Neural progenitor cell (in vitro differentiated cells): ENCODE data around the gene STXBP5.

Experiments
- CTCF ChIP-seq: fragments of 200-600 bp; sonication (generic); IDR thresholded peaks from 2 replicates; pipeline ENCODE4 v1.5.1; 2017; ENCODE audit warnings: antibody characterized with exemption, mild to moderate bottlenecking
- EZH2 ChIP-seq: fragments of 200-600 bp; sonication (generic); IDR thresholded peaks from 2 replicates; pipeline ENCODE4 v1.6.1; 2017; ENCODE audit warnings: antibody characterized with exemption, mild to moderate bottlenecking, moderate library complexity

DNA sequence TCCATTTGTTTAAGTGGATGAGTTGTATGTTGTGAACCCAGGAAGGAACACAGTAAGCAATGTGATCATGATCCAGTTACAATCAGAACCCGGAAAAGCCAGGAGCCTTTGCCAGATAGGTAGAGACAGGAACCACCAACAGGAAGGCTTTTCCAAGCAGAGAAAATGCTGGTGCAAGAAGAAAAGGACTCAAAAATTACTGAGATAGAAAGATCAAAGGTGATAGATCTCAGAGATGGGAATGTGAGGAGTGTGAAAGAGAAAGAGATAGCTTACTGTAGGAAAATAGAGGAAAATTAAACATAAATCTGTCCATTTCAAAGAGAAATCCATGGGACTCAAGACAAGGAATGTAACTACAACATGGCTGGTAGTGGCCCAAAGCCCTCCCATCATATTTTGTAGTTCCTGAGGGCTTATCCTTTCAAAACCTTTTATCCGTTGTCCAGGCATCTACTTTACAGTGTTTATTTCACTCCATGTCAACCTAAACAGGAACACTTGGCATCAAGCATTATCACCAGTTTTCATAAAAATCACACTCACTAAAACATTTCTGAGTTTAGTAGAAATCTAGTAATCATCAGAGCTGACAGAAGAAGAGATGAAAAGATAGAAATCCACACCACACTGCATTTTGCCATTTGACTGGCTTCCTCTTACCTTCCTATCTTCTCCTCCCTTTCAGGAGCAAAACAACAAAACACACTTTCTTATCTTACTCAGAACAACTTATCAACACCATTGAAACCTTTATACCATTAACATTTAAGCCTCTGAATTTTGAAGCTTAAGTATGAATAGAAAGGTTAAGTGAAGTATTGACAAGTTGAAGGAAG, 44.5 kb upstream of the STXBP5 start:
- TF ChIP-seq CTCF (no peak), EZH2 (no peak)
